GM19238 (cell line): Measurements from ENCODE around the gene PVR.
A peak's percentile ranks its signal among the peaks of the same experiment; 100 is the strongest.
"Not testable (repeated sequence)": the region's sequence is repeated elsewhere in the genome, so short reads cannot be mapped to it uniquely, and the experiment has no call there.

ENCODE experiments used
- DNase-seq: peaks from one replicate; pipeline ENCODE4 v3.0.0; 2011; ENCODE audit warnings: low spot score; ENCODE audit not compliant: insufficient read length

The PVR gene

GRCh38 chr19:44671400-44671799, 27.7 kb downstream of the PVR start, which contains the start of gene CEACAM19:
TSS of gene CEACAM19 (plus strand) at chr19:44671482. CDS start at chr19:44671932, 450 bp downstream.
- DNase-seq = no peak

DNA sequence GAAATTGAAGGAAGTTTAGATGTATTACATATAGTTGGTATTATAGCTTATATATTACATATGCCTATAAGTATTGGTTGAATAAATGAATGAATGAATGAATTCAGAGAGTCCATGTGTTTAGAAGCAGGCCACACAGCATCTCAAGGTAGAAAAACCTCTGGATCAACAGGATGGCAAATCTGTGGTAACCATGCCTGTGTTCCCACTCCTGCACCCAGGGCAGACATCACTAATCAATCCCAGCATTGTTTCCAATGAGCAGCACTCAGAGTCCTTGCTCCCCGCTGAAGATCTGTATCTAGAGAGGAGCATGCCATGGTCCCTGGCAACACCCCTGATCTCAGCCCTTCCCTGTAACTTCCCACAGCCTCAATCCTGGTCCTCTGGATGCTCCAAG, 28.5 kb downstream of the PVR start:
- DNase-seq = no peak

DNA sequence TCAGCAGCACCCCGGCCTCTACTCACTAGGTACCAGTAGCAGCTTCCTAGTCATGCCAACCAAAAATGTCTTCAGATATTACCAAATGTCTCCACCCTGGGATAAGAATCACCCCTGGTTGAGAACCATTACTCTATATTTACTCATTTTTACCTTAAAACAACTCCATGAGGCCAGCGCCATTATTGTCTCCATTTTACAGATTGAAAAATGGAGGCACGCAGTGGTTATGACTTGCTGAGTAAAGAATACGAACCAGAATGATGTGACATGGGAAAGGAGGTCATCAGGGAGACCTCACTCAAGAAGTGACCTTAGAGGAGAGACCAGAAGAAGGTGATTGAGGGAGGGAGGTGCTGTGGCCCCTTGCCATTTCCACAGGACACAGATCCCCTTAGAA, 29.8 kb downstream of the PVR start:
- DNase-seq = no peak

DNA sequence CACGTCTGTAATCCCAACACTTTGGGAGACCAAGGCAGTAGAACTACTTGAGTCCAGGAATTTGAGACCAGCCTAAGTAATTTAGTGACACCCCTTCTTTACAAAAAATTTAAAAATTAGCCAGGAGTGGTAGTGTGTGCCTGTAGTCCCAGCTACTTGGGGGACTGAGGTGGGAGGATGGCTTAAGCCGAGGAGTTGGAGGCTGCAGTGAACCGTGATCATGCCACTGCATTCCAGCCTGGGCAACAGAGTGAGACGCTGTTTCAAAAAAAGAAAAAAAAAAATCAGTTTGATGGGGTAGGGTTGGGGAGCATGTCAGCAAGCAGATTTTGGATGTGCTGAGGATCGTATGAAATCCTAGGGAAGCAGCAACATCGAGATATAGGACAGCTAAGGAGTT, 31.8 kb downstream of the PVR start:
- no peak for DNase-seq

DNA sequence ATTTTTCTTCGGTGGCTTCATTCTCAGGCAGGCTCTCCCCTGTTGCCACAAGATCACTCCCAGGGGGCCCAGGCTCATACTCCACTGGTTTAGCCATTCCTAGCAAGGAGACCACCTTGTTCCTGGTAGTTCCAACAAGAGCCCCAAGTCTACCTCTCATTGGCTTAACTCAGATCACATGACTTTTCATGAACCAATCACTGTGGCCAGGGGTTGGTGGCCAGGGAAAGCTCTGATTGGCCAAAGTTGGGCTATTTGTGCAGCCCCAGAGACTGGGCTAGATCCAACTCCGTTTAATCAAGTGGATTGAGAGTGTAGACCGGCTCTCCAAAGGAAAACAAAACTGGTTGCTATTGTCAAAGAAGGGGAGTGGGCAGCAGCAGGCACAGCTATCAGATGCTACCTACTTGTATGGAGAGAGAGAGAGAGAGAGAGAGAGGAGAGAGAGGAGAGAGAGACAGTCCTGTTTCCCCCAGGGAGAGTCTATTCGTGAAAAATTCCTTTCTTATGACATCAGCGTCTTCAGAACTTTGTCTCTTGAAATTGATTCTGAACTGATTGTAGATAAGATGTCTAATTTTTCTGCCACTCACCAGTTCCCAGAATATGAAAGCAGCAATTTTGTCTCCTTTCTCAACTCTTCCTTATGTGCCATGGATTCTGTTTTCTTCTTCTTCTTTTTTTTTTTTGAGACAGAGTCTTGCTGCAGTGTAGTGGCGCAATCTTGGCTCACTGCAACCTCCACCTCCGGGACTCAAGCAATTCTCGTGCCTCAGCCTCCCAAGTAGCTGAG, 33.5 kb downstream of the PVR start:
- DNase-seq = no peak

DNA sequence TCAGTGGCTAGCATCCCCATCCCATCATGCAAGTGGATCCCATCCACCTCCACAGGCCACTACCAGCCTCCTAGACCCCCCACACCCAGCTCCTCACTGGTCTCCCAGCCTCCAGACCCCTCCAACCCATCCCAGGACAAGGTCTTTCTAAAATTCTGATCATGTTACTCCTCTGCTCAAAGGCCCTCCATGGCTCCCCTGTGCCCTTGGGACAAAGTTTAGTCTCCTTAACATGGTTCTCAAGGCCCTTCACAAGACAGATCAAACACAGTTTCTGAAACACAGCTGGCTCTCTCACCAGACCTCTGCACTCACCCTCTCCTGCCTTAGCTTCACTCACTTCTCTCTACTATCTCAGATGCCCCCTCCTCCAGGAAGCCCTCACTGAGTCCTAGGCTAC, 36.8 kb downstream of the PVR start:
- no peak for DNase-seq

GRCh38 chr19:44681992-44682790, 38.5 kb downstream of the PVR start:
- no peak for DNase-seq

DNA sequence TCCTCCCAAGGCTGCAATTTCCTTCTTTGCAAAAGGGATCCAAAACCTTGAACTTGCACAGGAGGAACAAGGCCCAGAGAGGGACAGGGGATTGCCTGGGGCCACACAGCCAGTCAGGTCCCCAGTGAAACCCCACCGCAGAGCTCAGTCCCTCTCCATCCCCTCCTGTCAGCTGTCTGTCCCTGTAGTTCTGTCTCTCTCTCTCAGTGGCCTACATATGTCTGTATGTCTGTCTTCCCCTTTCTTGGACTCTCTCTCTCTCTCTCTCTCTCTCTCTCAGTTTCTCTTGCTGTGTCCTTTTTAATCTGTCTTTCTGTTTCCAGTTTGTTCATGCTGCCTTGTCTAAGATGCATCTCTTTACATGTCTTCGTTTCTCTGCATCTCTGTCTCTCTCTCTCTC, 39.1 kb downstream of the PVR start:
- DNase-seq = no peak

- DNase-seq = no peak
These were observed 39.9 kb downstream of the PVR start for GRCh38 chr19:44683434-44684210.

DNA sequence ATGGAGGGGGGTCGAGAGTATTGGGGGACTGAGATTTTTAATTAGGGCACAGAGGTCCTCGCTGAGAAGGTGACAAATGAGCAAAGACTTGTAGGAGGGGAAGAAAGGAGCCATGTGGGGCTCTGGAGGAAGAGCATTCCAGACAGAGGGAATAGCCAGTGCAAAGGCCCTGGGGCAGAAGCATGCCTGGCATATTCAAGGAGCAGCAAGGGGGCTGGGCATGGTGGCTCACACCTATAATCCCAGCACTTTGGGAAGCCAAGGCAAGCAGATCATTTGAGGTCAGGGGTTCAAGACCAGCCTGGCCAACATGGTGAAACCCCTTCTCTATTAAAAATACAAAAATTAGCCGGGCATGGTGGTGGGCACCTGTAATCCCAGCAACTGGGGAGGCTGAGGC, 40.7 kb downstream of the PVR start:
- DNase-seq = not testable (repeated sequence)

GRCh38 chr19:44684892-44685863, 41.5 kb downstream of the PVR start:
- DNase-seq = no peak

DNA sequence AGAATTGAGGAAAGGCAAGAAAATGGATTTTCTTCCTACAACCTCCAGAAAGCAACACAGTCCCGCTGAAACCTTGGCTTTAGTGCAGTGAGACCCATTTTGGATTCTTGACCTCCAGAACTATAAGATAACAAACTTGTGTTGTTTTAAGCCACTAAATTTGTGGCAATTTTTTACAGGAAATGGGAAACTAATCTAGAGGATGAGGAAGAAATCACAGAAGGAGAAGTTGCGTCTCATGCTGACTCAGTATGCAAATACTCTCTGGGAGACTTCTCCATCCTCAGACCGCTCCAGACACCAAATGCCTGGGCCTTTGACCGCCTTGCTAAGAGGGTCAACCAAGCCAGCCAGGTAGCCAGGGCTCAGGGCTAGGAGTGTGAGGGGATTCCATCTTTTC, 42.2 kb downstream of the PVR start:
- DNase-seq = no peak

DNA sequence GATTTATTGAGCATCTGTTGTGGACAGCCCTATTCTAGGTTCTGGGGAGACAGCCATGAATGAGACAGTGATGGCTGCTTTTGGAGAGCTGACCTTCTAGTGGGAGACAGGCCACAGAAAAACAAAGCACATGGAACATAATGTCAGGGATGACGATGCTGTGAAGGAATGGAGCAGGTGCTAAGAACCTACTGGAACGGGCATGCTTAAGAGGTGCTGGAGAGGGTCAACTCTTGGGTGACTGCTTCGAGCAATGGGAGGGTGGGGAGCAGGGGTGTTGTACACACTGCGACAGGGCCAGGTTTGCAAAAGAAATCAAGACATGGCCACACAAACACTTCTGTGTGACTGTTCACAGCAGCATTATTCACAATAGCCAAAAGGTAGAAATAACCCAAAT, 43.2 kb downstream of the PVR start:
- DNase-seq = no peak

GRCh38 chr19:44687888-44688287, 44.2 kb downstream of the PVR start:
- no peak for DNase-seq

GRCh38 chr19:44689290-44690130, 45.8 kb downstream of the PVR start:
- DNase-seq = peak; percentile 51

DNA sequence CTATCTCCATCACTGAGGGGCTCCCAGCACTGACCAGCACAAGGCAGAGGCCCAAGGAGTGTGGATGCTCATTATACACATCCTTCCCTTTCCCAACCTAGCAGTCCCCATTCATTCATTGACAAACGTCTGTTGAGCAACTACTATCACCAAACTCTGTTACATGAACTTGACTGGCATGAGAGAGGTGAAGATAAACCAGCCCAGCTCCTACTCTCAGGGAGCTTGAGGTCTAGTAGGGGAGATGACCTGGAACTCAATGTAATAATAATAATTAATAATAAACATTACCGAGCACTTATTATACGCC, 46.4 kb downstream of the PVR start:
- DNase-seq = no peak

- no peak for DNase-seq
These were observed 48.6 kb downstream of the PVR start for GRCh38 chr19:44692379-44692721.

GRCh38 chr19:44694184-44694579, 50.5 kb downstream of the PVR start:
- no peak for DNase-seq

GRCh38 chr19:44696939-44697669, 53.4 kb downstream of the PVR start:
- no peak for DNase-seq

- no peak for DNase-seq
These were observed 53.9 kb downstream of the PVR start for GRCh38 chr19:44697670-44698034.
